B cell (primary cell): ENCODE data around the gene LIG3. TPM values are rescaled to one million over a fixed set of nuclear protein-coding genes. Genes with fewer than 3 reads are reported as not detected.

ENCODE experiments used
- ATAC-seq: fragments of 200-7000 bp; cut with Tn5 transposase; one replicate; pipeline ENCODE4 v1.10.0; 2021; ENCODE audit warnings: low read depth, mild to moderate bottlenecking, moderate number of reproducible peaks, moderate library complexity
- CTCF ChIA-PET: fragments of 350-600 bp; sonication (Branson Sonifier 250); formaldehyde crosslinking; loops from one replicate; lab custom pipeline; 2021; ENCODE audit warnings: antibody characterized with exemption, inconsistent platforms; lab: Charles Lee
- POLR2A ChIA-PET: fragments of 350-600 bp; sonication (Branson Sonifier 250); formaldehyde crosslinking; loops from one replicate; lab custom pipeline; 2021; ENCODE audit warnings: antibody characterized with exemption; lab: Charles Lee
- DNase-seq: peaks from one replicate; pipeline ENCODE4 v3.0.0; 2013
- H2AFZ ChIP-seq: 2 replicates; pipeline ENCODE4 v1.6.1; 2012; ENCODE audit warnings: mild to moderate bottlenecking, low read depth, low read length; ENCODE audit not compliant: insufficient read depth, poor library complexity, severe bottlenecking
- H3K27ac ChIP-seq, 2 donors: 1 replicate in 1 of 2; 2 replicates in 1 of 2; pipeline ENCODE4 v1.5.1; 2012 to 2013; ENCODE audit warnings: low read length in 2 of 2, mild to moderate bottlenecking in 2 of 2, moderate library complexity in 1 of 2
- H3K27me3 ChIP-seq, 4 experiments: fragments of 200-600 bp in 1 of 4; sonication (generic) in 1 of 4; replicated peaks in 1 of 4; 1 replicate in 2 of 4; 2 replicates in 2 of 4; pipeline versions ENCODE4 v1.6.1 to v1.7.0; 2013 to 2016; ENCODE audit warnings: low read length in 3 of 4, mild to moderate bottlenecking in 2 of 4, mixed read lengths in 1 of 4, moderate library complexity in 1 of 4; ENCODE audit not compliant: insufficient read depth in 4 of 4, control insufficient read depth in 3 of 4; ENCODE audit errors: control extremely low read depth in 1 of 4
- H3K36me3 ChIP-seq, 2 experiments: replicated peaks in 1 of 2; 1 replicate in 1 of 2; 2 replicates in 1 of 2; pipeline versions ENCODE4 v1.6.1 to v1.7.1; 2013; ENCODE audit warnings: low read length in 1 of 2; ENCODE audit not compliant: insufficient read depth in 2 of 2, control insufficient read depth in 1 of 2; ENCODE audit errors: control extremely low read depth in 1 of 2, extremely low read depth in 1 of 2
- H3K4me1 ChIP-seq, 2 donors: fragments of 200-600 bp in 1 of 2; sonication (generic) in 1 of 2; 1 replicate in 1 of 2; 2 replicates in 1 of 2; pipeline versions ENCODE4 v1.5.1 to v1.6.1; 2013 to 2017; ENCODE audit warnings: low read length in 2 of 2; ENCODE audit not compliant: control insufficient read depth in 2 of 2, insufficient read depth in 2 of 2
- H3K4me2 ChIP-seq: replicated peaks from 2 replicates; pipeline ENCODE3; 2012; ENCODE audit warnings: mild to moderate bottlenecking, low read depth, low read length; ENCODE audit not compliant: poor library complexity, severe bottlenecking
- H3K4me3 ChIP-seq, 5 experiments: fragments of 200-600 bp in 1 of 5; sonication (generic) in 1 of 5; 1 replicate in 3 of 5; 2 replicates in 2 of 5; pipeline versions ENCODE4 v1.5.1 to v1.7.0; 2011 to 2016; ENCODE audit warnings: low read length in 4 of 5, mild to moderate bottlenecking in 4 of 5, low read depth in 2 of 5, control low read depth in 1 of 5, moderate library complexity in 1 of 5; ENCODE audit not compliant: insufficient read depth in 1 of 5; ENCODE audit errors: control extremely low read depth in 1 of 5, extremely low read depth in 1 of 5
- H3K79me2 ChIP-seq: fragments of 200-600 bp; sonication (generic); one replicate; pipeline ENCODE4 v1.6.0; 2016; ENCODE audit warnings: low read length; ENCODE audit not compliant: control insufficient read depth, insufficient read depth
- H3K9ac ChIP-seq: fragments of 200-600 bp; sonication (generic); 2 replicates; pipeline ENCODE4 v1.6.1; 2017; ENCODE audit warnings: mild to moderate bottlenecking, low read length, moderate library complexity
- H3K9me3 ChIP-seq, 3 donors: one replicate each; pipeline versions ENCODE4 v1.6.1 to v1.7.1; 2013; ENCODE audit warnings: low read length in 2 of 3; ENCODE audit not compliant: control insufficient read depth in 2 of 3, insufficient read depth in 1 of 3; ENCODE audit errors: control extremely low read depth in 1 of 3
- H4K20me1 ChIP-seq: 2 replicates; pipeline ENCODE4 v1.6.0; 2012; ENCODE audit warnings: mild to moderate bottlenecking, low read length; ENCODE audit not compliant: insufficient read depth, control insufficient read depth, poor library complexity, severe bottlenecking
- H3K27ac Mint-ChIP-seq: one replicate; pipeline ENCODE4 v1.8.0; 2021; ENCODE audit warnings: mixed read lengths
- H3K27me3 Mint-ChIP-seq: one replicate; pipeline ENCODE4 v1.8.0; 2021; ENCODE audit warnings: mixed read lengths
- H3K4me1 Mint-ChIP-seq: one replicate; pipeline ENCODE4 v1.8.0; 2021; ENCODE audit warnings: mixed read lengths
- H3K4me3 Mint-ChIP-seq: one replicate; pipeline ENCODE4 v1.8.0; 2021; ENCODE audit warnings: mixed read lengths
- H3K9me3 Mint-ChIP-seq: one replicate; pipeline ENCODE4 v1.8.0; 2022; ENCODE audit warnings: mixed read lengths; ENCODE audit not compliant: insufficient read depth
- EZH2 ChIP-seq: IDR thresholded peaks from 2 replicates; pipeline ENCODE4 v1.6.1; 2012; ENCODE audit warnings: borderline replicate concordance, low read depth, mild to moderate bottlenecking, moderate library complexity, low read length; ENCODE audit not compliant: insufficient read depth, poor library complexity, severe bottlenecking
- WGBS: methylation state at CpG from one replicate; pipeline ENCODE4 v1.1.5; 2013; ENCODE audit warnings: missing lambda C conversion rate; ENCODE audit not compliant: insufficient coverage; 5-methylcytosine and 5-hydroxymethylcytosine counted together
- intact Hi-C: fragments of 100-400 bp; cut with micrococcal nuclease; formaldehyde crosslinking; loops from one replicate; pipeline ENCODE4 v1.10.0; 2022
- polyA plus RNA-seq: library from polyadenylated mRNA; depleted of rRNA; stranded (reverse); fragments of >200 nt; gene quantifications from 2 replicates; pipeline ENCODE4 v1.2.3, GENCODE V29; 2012
- total RNA-seq, 2 donors: library from RNA; stranded (reverse); fragments of 120-200 nt in 1 of 2; gene quantifications; 1 replicate in 1 of 2; 2 replicates in 1 of 2; pipeline versions ENCODE4 v1.2.3 to v1.2.4, GENCODE V29; 2013 to 2022
- TF ChIP-seq, protein P1 (sequence below): fragments of 200-600 bp; IDR thresholded peaks from one replicate; pipeline ENCODE4 v1.8.0; 2022; ENCODE audit warnings: antibody characterized with exemption, mild to moderate bottlenecking

LIG3 gene
- total and polyA plus RNA-seq, 2 donors (not counting 1 experiment from before 2014, with no cell fraction given): 8.8 to 34.4 TPM

DNA sequence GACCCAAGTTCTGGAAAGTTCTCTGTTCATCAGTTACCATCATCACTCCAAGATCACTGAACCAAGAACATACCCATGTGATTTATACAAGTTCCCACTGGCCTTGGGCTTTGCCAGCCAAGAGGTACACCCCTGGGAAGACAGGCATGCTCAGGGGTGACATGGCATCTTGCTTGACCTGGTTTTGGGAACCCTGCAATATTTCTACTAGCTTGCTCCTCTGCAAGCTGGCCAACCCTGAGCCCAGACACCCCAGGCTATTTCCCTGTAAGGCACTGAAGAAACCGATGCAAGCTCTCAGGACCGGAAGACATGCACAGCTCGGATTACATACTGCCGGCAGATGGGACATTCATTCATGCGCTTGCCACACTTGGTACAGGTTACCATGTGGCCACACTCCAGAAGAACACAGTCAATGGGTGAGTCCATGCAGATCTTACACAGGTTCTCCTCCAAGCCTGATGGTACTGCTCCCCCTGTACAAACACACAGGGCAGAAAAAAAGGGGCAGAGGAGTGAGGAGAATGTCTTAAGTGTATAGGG is 31.4 kb downstream of the LIG3 start:
- no peaks in the 10 kb centered on the region for H3K9me3 Mint-ChIP-seq
- intact Hi-C loops: loop anchor here (5.0 kb wide), 1 partner anchor 51 kb away; the partner anchor contains the start of gene RFFL
- H3K4me3 Mint-ChIP-seq: no peak overlapping the region
- TF ChIP-seq EZH2: no peak
- TF ChIP-seq, protein P1, sequence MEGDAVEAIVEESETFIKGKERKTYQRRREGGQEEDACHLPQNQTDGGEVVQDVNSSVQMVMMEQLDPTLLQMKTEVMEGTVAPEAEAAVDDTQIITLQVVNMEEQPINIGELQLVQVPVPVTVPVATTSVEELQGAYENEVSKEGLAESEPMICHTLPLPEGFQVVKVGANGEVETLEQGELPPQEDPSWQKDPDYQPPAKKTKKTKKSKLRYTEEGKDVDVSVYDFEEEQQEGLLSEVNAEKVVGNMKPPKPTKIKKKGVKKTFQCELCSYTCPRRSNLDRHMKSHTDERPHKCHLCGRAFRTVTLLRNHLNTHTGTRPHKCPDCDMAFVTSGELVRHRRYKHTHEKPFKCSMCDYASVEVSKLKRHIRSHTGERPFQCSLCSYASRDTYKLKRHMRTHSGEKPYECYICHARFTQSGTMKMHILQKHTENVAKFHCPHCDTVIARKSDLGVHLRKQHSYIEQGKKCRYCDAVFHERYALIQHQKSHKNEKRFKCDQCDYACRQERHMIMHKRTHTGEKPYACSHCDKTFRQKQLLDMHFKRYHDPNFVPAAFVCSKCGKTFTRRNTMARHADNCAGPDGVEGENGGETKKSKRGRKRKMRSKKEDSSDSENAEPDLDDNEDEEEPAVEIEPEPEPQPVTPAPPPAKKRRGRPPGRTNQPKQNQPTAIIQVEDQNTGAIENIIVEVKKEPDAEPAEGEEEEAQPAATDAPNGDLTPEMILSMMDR: no peak
- peaks cover 8 to 46% of the 10 kb centered on the region in 2 experiments for H3K36me3 ChIP-seq
- ChIA-PET CTCF (no interaction called here), POLR2A (no interaction called here)
- WGBS: 99% methylated on average over 5 of the region's 5 CpGs
- H3K4me2 ChIP-seq: no peak overlapping the region
- no peaks in the 10 kb centered on the region for H3K27me3 Mint-ChIP-seq
- H3K27ac ChIP-seq: no peak overlapping the region
- peak overlapping the region; percentile 11 for H3K27ac Mint-ChIP-seq
- DNase-seq (no peak), ATAC-seq (no peak)
- H3K9ac ChIP-seq: no peak overlapping the region
- no peaks in the 10 kb centered on the region for H3K4me1 Mint-ChIP-seq
- H3K79me2 ChIP-seq: no peaks in the 10 kb centered on the region
- H3K4me1 ChIP-seq: no peaks in the 10 kb centered on the region
- H3K27me3 ChIP-seq: no peaks in the 10 kb centered on the region
- no peaks in the 10 kb centered on the region for H4K20me1 ChIP-seq
- no peak overlapping the region for H3K4me3 ChIP-seq
- no peak overlapping the region for H2AFZ ChIP-seq
- no peaks in the 10 kb centered on the region for H3K9me3 ChIP-seq

DNA sequence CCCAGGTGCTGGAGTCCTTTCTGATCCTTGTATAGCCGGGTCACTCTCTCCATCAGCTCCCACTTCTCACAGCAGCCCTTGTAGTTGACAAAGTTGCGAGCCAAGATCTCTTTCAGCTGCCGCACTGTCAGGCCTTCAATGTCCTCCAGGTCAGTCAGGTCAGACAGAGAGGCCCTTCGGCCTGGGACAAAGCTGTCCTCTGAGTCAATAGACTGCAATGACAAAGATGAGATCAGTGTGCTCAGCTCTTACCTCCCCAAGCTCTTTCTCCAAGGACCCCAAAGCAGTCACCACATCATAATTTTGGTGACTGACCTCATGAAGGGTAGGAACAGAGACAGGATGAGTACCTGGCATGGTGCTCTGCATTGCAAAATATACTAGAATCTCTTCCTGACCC is 36.1 kb downstream of the LIG3 start:
- no peaks in the 10 kb centered on the region for H3K27me3 Mint-ChIP-seq
- H3K4me3 Mint-ChIP-seq: no peak overlapping the region
- H3K27ac ChIP-seq: no peak overlapping the region
- 95% methylated on average over 3 of the region's 4 CpGs for WGBS
- no peaks in the 10 kb centered on the region for H3K9me3 ChIP-seq
- no peak overlapping the region for H2AFZ ChIP-seq
- H3K4me1 ChIP-seq: no peaks in the 10 kb centered on the region
- no peak for DNase-seq
- H3K4me3 ChIP-seq: no peak overlapping the region
- no peaks in the 10 kb centered on the region for H3K9me3 Mint-ChIP-seq
- no peaks in the 10 kb centered on the region for H4K20me1 ChIP-seq
- peaks cover 3 to 71% of the 10 kb centered on the region in 2 experiments for H3K36me3 ChIP-seq
- POLR2A ChIA-PET: no interaction called here
- ATAC-seq: no peak
- CTCF ChIA-PET: no interaction called here
- intact Hi-C loops: no loop called here
- no peak overlapping the region for H3K4me2 ChIP-seq
- no peaks in the 10 kb centered on the region for H3K27me3 ChIP-seq
- TF ChIP-seq, protein P1: no peak
- TF ChIP-seq EZH2: no peak
- no peak overlapping the region for H3K9ac ChIP-seq
- H3K27ac Mint-ChIP-seq: no peak overlapping the region
- H3K4me1 Mint-ChIP-seq: no peaks in the 10 kb centered on the region
- no peaks in the 10 kb centered on the region for H3K79me2 ChIP-seq
